MCF 10A (cell line): Measurements from ENCODE around the gene MGAT3. TPM values are rescaled to one million over a fixed set of nuclear protein-coding genes. Genes with fewer than 3 reads are reported as not detected.
A peak's percentile ranks its signal among the peaks of the same experiment; 100 is the strongest.

Experiments used
- BruUV-seq: library from RNA; stranded (reverse); fragments of 400-500 nt; replicated peaks from 2 replicates; lab custom pipeline; 2021; lab: Mats Ljungman, UMichigan
- CTCF ChIA-PET: fragments of 300-600 bp; sonication (Branson Sonifier 250); formaldehyde crosslinking; extraction: SDS; loops from one replicate; lab custom pipeline; 2021; ENCODE audit warnings: antibody characterized with exemption, inconsistent platforms; lab: Yijun Ruan, JAX
- POLR2A ChIA-PET: fragments of 300-600, 350-650 bp; sonication (Branson Sonifier 250); formaldehyde crosslinking; extraction: SDS; loops from one replicate; lab custom pipeline; 2020; ENCODE audit warnings: antibody characterized with exemption, inconsistent platforms; lab: Yijun Ruan, JAX
- DNase-seq: peaks from one replicate; pipeline ENCODE4 v3.0.0-alpha.2; 2018; ENCODE audit not compliant: unreplicated experiment
- H3K27ac Mint-ChIP-seq: one replicate; pipeline ENCODE4 v1.8.0; 2022; ENCODE audit warnings: mild to moderate bottlenecking, low read depth, mixed read lengths; ENCODE audit not compliant: unreplicated experiment
- H3K27me3 Mint-ChIP-seq: one replicate; pipeline ENCODE4 v1.8.0; 2022; ENCODE audit warnings: mixed read lengths; ENCODE audit not compliant: insufficient read depth, unreplicated experiment
- H3K36me3 Mint-ChIP-seq: one replicate; pipeline ENCODE4 v1.8.0; 2022; ENCODE audit warnings: mild to moderate bottlenecking, moderate library complexity, mixed read lengths; ENCODE audit not compliant: insufficient read depth, unreplicated experiment
- H3K4me1 Mint-ChIP-seq: one replicate; pipeline ENCODE4 v1.8.0; 2022; ENCODE audit warnings: mixed read lengths; ENCODE audit not compliant: insufficient read depth, unreplicated experiment
- H3K4me3 Mint-ChIP-seq: one replicate; pipeline ENCODE4 v1.8.0; 2022; ENCODE audit warnings: mild to moderate bottlenecking, moderate library complexity, mixed read lengths; ENCODE audit not compliant: unreplicated experiment
- H3K9me3 Mint-ChIP-seq: one replicate; pipeline ENCODE4 v1.8.0; 2022; ENCODE audit warnings: mixed read lengths; ENCODE audit not compliant: unreplicated experiment
- CTCF ChIP-seq: fragments of 200-600 bp; IDR thresholded peaks from one replicate; pipeline ENCODE4 v1.8.0; 2022; ENCODE audit warnings: antibody characterized with exemption, mild to moderate bottlenecking; ENCODE audit not compliant: unreplicated experiment
- intact Hi-C: fragments of 100-400 bp; cut with micrococcal nuclease; formaldehyde crosslinking; loops from 2 replicates; pipeline ENCODE4 v1.14.1; 2022
- total RNA-seq: library from RNA; stranded (reverse); gene quantifications from 2 replicates; pipeline ENCODE4 v1.2.3, GENCODE V29; 2022

The MGAT3 gene
- total RNA-seq, 1 experiment from 2014 or later, result not detected

DNA sequence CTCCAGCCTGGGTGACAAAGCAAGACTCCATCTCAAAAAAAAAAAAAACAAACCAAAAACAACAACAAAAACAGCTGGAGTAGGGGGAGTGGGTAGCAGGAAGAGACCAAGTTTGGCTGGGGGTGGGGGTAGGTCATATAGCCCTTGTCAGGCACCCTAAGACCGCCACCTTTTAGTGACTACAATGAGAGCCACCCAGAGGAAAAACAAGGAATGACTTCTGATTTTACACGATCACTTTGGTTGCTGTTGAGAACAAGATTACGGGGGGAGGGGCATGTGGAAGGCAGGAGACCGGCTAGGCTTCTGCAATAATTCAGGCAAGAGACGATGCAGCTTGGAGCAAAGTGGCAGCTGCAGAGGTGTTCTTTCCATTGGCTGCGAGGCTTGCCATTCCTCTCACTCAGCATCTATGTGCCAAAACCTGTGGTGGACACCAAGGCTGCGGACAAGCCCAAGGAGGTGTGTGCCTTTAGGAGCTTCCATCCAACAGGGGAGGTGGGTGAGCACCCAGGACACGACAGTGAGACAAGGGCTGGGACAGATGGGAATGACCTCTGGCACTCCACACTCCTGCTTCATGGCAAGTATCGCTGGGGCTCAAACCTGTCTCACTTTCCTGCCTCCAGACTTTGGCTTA is 74.0 kb downstream of the MGAT3 start:
- peak; percentile 17 for TF ChIP-seq CTCF
- intact Hi-C loops, result loop anchor here (5.0 kb wide), 2 partner anchors 511 to 646 kb away; partner anchors contain the start of gene TNRC6B
- DNase-seq, result peak; percentile 47
- Mint-ChIP-seq H3K4me1 (peaks cover 47% of the 10 kb centered on the region), H3K4me3 (peak overlapping the region; percentile 97), H3K27me3 (no peaks in the 10 kb centered on the region), H3K36me3 (peaks cover 49% of the 10 kb centered on the region), H3K9me3 (no peaks in the 10 kb centered on the region), H3K27ac (no peak overlapping the region)
- ChIA-PET CTCF (interaction anchor here (0.6 to 26.5 kb wide), 16 partner anchors 9 to 1073 kb away, joined by 3 to 471 read pairs (median 4); partner anchors contain the start of gene RPL3), POLR2A (interaction anchor here (0.5 to 5.1 kb wide), 13 partner anchors 8 to 1532 kb away, joined by 3 to 85 read pairs (median 10); partner anchors contain the start of genes ATF4, MIEF1 and RPL3)
- BruUV-seq, result TSS peak; percentile 25

GRCh38 chr22:39532215-39533073 is 75.6 kb downstream of the MGAT3 start, which contains the start of gene RPS19BP1:
TSS of gene RPS19BP1 (minus strand) at chr22:39532748. CDS start at chr22:39532738, 10 bp downstream.
- intact Hi-C loops, result loop anchor here (5.0 kb wide), 2 partner anchors 510 to 645 kb away; partner anchors contain the start of gene TNRC6B
- no peaks in the 10 kb centered on the region for H3K9me3 Mint-ChIP-seq
- peaks cover 47% of the 10 kb centered on the region for H3K36me3 Mint-ChIP-seq
- H3K27ac Mint-ChIP-seq, result peak within 1 kb of the TSS; percentile 87
- H3K4me1 Mint-ChIP-seq, result peaks cover 44% of the 10 kb centered on the region
- no peaks in the 10 kb centered on the region for H3K27me3 Mint-ChIP-seq
- H3K4me3 Mint-ChIP-seq, result peak within 1 kb of the TSS; percentile 97
- no peak for TF ChIP-seq CTCF
- POLR2A ChIA-PET, result interaction anchor here (0.7 to 5.1 kb wide), 13 partner anchors 9 to 814 kb away, joined by 3 to 85 read pairs (median 8); partner anchors contain the start of genes ADSL, ATF4, MIEF1 and RPL3
- CTCF ChIA-PET, result interaction anchor here (0.5 to 26.5 kb wide), 4 partner anchors 15 to 765 kb away, joined by 3 to 471 read pairs (median 11); no protein-coding TSS in a partner anchor
- peak; percentile 100 for DNase-seq
- BruUV-seq, result no TSS peak

DNA sequence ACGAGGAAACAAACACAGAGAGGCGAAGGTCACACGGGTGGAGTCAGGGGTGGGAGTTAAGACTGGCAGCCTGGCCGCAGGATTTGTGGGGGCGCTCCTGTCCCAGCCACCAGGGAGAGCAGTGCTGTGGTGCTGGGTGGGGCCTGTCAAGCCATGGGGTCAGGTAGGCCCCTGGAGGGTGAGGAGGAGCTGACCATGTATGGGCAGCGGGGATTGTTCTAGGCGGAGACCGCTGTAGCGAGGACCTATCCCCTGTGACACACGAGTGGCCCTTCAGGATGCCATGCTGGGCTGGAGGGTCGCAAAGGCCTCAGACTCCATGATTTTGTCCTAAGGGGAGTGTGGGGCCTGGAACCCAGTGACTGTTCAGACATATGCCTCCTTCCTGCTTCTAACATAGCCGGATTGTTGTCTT is 77.3 kb downstream of the MGAT3 start:
- Mint-ChIP-seq H3K27me3 (no peaks in the 10 kb centered on the region), H3K27ac (no peak overlapping the region), H3K4me3 (no peak overlapping the region), H3K4me1 (peaks cover 28% of the 10 kb centered on the region), H3K36me3 (peaks cover 31% of the 10 kb centered on the region), H3K9me3 (no peaks in the 10 kb centered on the region)
- ChIA-PET POLR2A (interaction anchor here (0.6 to 2.7 kb wide), 13 partner anchors 10 to 814 kb away, joined by 3 to 28 read pairs (median 4); partner anchors contain the start of genes ADSL, ATF4 and TNRC6B), CTCF (interaction anchor here (0.6 to 26.5 kb wide), 28 partner anchors 11 to 1195 kb away, joined by 3 to 471 read pairs (median 4); partner anchors contain the start of gene ADSL)
- TF ChIP-seq CTCF, result no peak
- no TSS peak for BruUV-seq
- intact Hi-C loops, result loop anchor here (1.0 to 5.0 kb wide), 5 partner anchors 465 to 813 kb away; partner anchors contain the start of genes ADSL and TNRC6B
- no peak for DNase-seq
